ENCODE measurements around the gene RHOT2.

DNA sequence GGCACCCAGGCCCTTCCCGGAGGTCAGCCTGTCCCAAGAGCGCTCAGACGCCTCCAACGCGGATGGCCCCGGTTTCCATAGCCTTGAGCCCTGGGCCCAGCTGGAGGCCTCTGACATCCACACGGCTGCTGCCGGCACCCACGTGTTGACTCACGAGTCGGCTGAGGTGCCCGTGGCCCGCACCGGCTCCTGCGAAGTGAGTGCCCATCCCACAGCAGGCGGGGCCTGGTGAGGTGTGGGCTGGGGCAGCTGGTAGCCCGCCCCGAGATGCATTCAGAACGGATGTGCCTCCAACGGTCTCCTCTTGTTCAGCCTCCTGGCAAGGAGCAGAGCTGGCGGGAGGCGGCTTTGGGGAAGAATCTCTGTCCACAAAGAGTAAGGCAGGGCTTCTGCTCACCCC lies 16.1 kb upstream of the RHOT2 start:
- TF ChIP-seq POLR2A (IDR thresholded peaks at IDR 0.05; ENCODE audit: low read depth, low read length) (no peak), POLR2AphosphoS5 (IDR thresholded peaks at IDR 0.05; ENCODE audit: low read depth, low read length) (no peak)

All from GM12891 (cell line).